DMS114 treated with DMSO at 0.1 percent for 48 hours (cell line): Measurements from ENCODE around the gene ACSL5.
"Not testable (repeated sequence)": the region's sequence is repeated elsewhere in the genome, so short reads cannot be mapped to it uniquely, and the experiment has no call there.

ENCODE experiments used
- DNase-seq: peaks from one replicate; lab custom pipeline; 2025; ENCODE audit not compliant: unreplicated experiment; lab: John Stamatoyannopoulos, UW

Gene ACSL5

GRCh38 chr10:112375721-112376395, 1.9 kb downstream of the ACSL5 start:
- no peak for DNase-seq

DNA sequence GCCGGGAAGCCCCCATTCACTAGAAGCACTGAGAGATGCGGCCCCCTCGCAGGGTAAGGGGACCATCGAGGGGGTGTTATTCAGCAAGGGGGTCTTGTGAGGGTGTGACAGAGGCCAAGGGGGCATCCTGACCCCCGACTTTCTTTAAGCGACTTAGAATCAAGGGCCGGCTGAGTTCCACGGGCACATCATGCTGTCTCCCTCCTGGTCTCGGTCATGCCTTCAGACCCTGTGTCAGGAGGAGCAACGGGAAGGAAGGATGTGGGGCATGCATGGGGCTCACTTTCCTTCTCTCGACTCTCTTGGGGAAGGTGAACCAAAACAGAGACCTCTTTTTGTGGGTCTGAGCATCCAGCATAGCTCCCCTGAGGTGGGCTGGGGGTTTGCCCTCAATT, 2.5 kb downstream of the ACSL5 start:
- no peak for DNase-seq

GRCh38 chr10:112377116-112377515, 3.2 kb downstream of the ACSL5 start:
- not testable (repeated sequence) for DNase-seq

DNA sequence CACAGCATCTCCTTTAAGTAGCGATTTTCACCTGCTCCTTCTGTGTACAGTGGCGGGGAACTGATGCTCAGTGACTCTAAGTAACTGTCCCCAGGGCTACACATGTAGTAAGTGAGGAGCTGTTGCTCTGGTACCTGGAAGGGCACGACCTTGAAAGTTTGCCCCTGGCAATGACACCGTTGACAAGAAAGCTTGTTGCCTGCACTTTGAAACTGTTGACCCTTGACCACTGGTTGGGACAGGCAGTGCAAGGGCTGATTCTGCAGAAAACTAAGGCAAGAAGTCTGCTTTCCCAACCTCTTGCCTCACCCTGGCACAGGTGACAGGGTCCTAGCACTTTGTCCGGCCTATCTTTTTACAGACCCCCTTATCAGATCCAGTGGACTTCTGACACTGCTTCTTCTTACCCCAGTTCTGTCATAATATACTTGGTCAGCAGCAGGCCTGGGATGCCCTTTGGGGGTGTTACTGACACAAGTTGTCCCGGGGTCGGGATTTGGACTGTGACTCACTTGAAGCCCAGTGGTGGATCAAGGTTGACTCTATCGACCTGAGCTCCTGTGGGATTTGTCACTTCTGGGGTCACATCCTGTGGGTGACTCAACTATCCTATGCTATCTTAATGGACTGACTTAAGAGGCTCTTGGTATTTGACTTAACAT, 5.8 kb downstream of the ACSL5 start:
- DNase-seq, result no peak

DNA sequence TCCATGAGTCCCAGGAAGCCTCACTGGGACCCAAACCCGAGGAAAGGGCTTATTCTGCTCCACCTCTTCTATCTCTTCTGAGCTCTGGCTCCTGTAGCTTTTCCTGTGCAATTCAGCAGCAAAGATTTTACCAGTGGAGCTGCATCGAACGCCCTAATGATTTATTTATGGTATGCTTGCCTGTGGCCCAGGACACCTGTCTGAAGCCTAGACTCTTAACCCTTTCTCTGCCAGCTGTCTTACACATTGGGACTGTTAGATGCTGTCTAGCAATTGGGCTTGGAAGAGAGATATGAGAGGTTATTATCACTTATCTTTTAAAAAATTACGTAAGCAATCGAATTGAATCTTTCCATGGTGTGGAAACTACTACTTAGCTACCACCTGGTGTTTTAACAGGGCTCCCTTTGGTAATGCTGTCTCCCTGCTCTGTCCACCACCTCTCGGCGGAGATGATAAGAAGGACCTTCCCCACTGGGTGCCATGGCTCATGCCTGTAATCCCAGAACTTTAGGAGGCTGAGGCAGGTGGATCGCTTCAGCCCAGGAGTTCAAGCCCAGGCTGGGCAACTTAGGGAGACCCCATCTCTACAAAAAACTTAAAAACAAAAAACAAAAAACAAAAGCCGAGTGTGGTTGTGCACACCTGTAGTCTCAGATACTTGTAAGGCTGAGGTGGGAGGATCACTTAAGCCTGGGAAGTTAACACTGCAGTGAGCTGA, 8.8 kb downstream of the ACSL5 start:
- DNase-seq, result no peak

DNA sequence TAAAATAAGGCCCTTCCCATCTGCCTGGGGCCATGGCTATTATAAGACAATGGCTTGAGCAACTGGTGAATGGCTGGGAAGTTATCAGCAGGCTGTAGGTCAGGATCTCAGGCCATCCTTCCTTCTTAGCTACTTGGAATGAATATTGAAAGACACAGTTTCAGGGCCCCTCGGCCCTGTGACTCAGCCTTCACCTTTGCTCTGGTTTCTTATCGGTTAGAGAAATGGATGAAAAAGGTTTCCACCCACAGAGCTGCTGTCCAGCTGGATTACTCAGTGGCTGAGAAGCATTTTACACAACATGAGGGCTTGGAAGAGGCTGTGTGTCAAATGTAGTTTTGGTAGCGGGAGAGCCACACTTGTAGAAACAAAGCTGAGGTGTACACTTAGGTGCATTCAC, 9.4 kb downstream of the ACSL5 start:
- no peak for DNase-seq

- DNase-seq, result no peak
Observed at GRCh38 chr10:112384141-112384540, 10.2 kb downstream of the ACSL5 start.

DNA sequence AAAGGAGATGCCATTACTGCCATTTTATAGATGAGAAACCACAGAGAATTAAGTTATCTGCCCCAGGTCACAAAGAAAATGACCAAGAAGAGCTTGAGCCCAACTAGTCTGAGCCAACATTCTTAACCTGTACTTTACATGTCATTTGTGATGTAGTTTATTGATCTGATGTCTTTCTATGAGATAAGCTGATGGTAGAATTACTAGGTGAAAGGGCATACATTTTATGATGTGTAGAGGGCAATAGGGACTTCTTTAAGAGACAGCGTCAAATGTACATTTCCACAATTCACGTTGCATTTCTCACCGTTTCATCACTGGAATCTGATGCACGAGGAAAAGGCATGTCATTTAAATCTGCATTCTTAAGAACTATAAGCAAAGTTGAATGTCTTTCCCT, 11.3 kb downstream of the ACSL5 start:
- DNase-seq, result no peak

DNA sequence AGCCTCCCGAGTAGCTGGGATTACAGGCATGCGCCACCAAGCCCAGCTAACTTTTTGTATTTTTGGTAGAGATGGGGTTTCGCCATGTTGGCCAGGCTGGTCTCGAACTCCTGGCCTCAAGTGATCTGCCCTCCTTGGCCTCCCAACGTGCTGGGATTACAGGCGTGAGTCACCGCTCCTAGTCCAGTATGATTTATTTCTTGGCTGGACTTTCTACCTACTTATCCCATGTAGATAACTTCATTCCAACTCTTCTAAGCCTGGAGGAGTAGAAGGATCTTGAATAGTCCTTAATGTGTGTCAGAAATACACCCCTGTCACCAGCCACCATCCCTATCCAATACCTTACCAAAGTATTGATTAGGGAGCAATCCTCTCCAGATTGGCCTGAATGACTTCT, 14.1 kb downstream of the ACSL5 start:
- DNase-seq, result not testable (repeated sequence)

DNA sequence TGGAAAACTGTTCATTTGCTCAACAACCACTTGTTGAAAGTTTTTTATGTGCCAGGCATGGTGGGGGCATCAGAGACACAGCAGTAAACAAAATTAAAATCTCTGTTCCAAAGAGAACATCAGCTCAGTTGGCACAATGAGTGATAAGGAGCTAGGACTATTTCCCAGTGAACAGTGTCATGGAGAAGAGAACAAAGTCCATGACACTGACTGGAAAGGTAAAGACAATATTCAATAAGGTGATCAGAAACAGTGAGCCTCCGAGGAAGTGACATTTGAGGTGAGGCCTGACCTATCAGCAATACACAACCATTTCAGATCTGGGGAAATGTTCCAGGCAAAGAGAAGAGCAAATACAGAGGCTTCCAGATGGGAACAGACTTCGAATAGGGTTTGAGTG, 14.6 kb downstream of the ACSL5 start:
- no peak for DNase-seq

GRCh38 chr10:112389271-112389822, 15.4 kb downstream of the ACSL5 start:
- no peak for DNase-seq

GRCh38 chr10:112390125-112390703, 16.3 kb downstream of the ACSL5 start:
- no peak for DNase-seq

GRCh38 chr10:112393341-112393740, 19.4 kb downstream of the ACSL5 start:
- DNase-seq, result no peak

DNA sequence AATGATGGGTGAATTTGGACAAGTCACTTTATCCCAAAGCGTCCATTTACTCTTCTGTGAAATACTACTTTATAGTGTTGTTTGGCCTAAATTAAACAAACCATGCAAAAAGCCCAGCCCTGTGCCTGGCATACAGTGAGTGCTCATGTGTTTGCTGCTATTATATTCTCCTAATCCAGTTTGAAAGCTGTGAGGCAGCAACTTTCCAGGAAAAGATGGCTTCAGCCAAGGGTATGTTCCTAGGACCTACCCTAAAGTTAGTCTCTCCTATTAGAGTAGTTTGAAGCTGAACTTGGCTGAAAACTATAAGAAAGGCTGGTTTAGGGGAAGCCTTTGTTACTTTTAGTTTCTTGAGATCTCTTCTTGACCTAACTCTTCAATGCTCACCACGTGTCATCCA, 19.9 kb downstream of the ACSL5 start:
- no peak for DNase-seq

GRCh38 chr10:112394475-112394875, 20.6 kb downstream of the ACSL5 start:
- DNase-seq, result no peak

- DNase-seq, result no peak
Observed at GRCh38 chr10:112395809-112396530, 22.1 kb downstream of the ACSL5 start.

DNA sequence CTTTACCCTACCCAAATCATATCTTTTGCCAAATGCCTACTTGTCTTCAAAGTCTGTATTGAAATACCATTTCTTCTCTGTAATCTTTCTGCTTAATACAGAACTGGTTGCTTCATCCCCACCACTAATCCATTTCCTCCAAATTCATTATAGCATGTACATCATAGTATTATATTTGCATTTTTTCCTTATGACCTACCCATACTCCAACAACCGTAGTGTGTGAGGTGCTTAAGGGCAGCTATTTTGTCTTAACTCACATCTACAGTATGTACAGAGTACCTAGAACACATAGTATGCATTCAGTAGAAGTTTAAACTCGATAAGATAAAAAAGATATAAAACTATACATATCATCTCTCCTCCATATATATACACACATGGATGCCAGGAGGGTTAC, 23.7 kb downstream of the ACSL5 start:
- DNase-seq, result no peak

DNA sequence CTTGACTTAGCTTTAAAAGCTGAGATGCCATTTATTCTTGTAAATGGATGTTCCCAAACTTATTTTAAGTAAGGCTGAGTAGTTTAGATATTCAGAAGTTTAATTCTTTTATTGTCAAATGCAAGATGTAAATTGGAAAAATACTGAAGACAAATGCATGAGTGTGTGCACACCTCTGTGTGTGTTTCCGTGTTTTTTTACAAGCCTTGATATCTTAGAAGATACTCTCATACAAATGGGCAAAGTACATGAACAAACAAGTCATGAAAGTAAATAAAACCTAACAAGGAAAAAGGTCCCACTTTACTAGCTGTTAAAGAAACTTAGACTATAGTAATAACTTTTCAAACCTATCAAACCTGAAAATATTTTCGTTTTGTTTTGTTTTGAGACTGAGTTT, 29.0 kb downstream of the ACSL5 start:
- no peak for DNase-seq

DNA sequence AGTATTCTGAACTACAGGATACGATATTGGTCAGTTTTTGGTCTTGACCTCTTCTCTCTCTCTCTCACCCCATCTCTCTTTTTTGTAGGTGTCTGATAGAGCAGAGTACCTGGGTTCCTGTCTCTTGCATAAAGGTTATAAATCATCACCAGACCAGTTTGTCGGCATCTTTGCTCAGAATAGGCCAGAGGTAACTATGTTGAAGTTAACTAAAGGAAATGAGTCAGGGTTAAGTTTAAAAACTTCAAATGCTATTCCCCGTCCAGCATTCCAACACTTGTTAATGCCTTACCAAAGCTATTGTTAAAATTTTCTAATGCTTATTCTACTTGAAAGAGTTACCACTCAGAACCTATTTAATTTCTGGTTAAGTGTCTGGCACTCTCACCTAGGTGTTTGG, 30.7 kb downstream of the ACSL5 start:
- DNase-seq, result no peak

DNA sequence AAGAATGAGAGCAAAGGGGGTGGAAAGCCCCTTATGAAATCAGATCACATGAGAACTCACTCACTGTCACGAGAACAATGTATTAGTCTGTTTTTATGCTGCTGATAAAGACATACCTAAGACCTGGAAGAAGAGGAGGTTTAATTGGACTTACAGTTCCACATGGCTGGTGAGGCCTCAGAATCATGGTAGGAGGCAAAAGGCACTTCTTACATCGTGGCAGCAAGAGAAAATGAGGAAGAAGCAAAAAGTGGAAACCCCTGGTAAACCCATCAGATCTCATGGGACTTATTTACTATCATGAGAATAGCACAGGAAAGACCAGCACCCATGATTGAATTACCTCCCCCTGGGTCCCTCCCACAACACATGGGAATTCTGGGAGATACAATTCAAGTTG, 32.9 kb downstream of the ACSL5 start:
- DNase-seq, result not testable (repeated sequence)

DNA sequence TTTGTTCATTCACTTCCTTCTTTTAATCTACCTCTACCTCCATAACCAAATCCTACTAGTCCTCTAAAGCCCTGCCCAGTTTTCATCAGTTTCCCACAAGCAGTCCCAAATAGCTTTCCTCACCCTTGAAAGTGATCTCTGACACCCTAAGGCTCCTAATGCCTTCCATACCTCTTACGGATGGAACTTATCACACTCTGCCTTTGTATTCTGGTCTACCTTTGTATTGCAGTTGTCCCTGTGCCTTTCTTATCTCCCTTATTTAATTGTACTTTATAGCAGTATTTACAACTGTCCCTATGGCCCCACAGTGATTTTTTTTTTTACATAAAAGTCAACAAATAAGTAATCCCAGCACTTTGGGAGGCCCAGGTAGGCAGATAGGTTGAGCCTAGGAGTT, 33.8 kb downstream of the ACSL5 start:
- DNase-seq, result no peak
